Measurements from ENCODE around the gene ULBP1. TPM values are rescaled to one million over a fixed set of nuclear protein-coding genes. Genes with fewer than 3 reads are reported as not detected.
A peak's percentile ranks its signal among the peaks of the same experiment; 100 is the strongest.
"Not testable (repeated sequence)": the region's sequence is repeated elsewhere in the genome, so short reads cannot be mapped to it uniquely, and the experiment has no call there.

Gene ULBP1
- total RNA-seq, 1 experiment from 2014 or later, result 0.28 TPM

- Histone ChIP-seq H3K4me3 (ENCODE audit: insufficient read depth, low read depth, low read length) (no peak overlapping the region), H3K36me3 (replicated peaks; ENCODE audit: control insufficient read depth, insufficient read depth, low read length) (no peaks in the 10 kb centered on the region), H3K27me3 (ENCODE audit: control insufficient read depth, insufficient read depth, low read length) (peaks cover 64% of the 10 kb centered on the region)
- DNase-seq, result no peak
Observed at GRCh38 chr6:150008588-150008987, 44.8 kb downstream of the ULBP1 start.

GRCh38 chr6:150012846-150013784 is 49.4 kb downstream of the ULBP1 start:
- H3K4me3 ChIP-seq (ENCODE audit: insufficient read depth, low read depth, low read length); H3K36me3 ChIP-seq (replicated peaks; ENCODE audit: control insufficient read depth, insufficient read depth, low read length); DNase-seq: not testable (repeated sequence)
- H3K27me3 ChIP-seq (ENCODE audit: control insufficient read depth, insufficient read depth, low read length), result peaks cover 72% of the 10 kb centered on the region

- peaks cover 69% of the 10 kb centered on the region for H3K27me3 ChIP-seq (ENCODE audit: control insufficient read depth, insufficient read depth, low read length)
- DNase-seq; H3K4me3 ChIP-seq (ENCODE audit: insufficient read depth, low read depth, low read length); H3K36me3 ChIP-seq (replicated peaks; ENCODE audit: control insufficient read depth, insufficient read depth, low read length): not testable (repeated sequence)
Observed at GRCh38 chr6:150013785-150014622, 50.3 kb downstream of the ULBP1 start.

- H3K36me3 ChIP-seq (replicated peaks; ENCODE audit: control insufficient read depth, insufficient read depth, low read length); DNase-seq; H3K4me3 ChIP-seq (ENCODE audit: insufficient read depth, low read depth, low read length): not testable (repeated sequence)
- H3K27me3 ChIP-seq (ENCODE audit: control insufficient read depth, insufficient read depth, low read length), result peaks cover 70% of the 10 kb centered on the region
Observed at GRCh38 chr6:150014623-150015280, 51.0 kb downstream of the ULBP1 start.

GRCh38 chr6:150015281-150016001 is 51.7 kb downstream of the ULBP1 start:
- peaks cover 63% of the 10 kb centered on the region for H3K27me3 ChIP-seq (ENCODE audit: control insufficient read depth, insufficient read depth, low read length)
- H3K4me3 ChIP-seq (ENCODE audit: insufficient read depth, low read depth, low read length); DNase-seq: not testable (repeated sequence)

GRCh38 chr6:150016324-150017185 is 52.8 kb downstream of the ULBP1 start:
- Histone ChIP-seq H3K27me3 (ENCODE audit: control insufficient read depth, insufficient read depth, low read length) (peaks cover 55% of the 10 kb centered on the region), H3K4me3 (ENCODE audit: insufficient read depth, low read depth, low read length) (no peak overlapping the region), H3K36me3 (replicated peaks; ENCODE audit: control insufficient read depth, insufficient read depth, low read length) (no peaks in the 10 kb centered on the region)
- peak; percentile 78 for DNase-seq

More at GRCh38 chr6:150015281-150016001, 51.7 kb downstream of the ULBP1 start:
- H3K36me3 ChIP-seq (replicated peaks; ENCODE audit: control insufficient read depth, insufficient read depth, low read length), result not testable (repeated sequence)

GRCh38 chr6:150017186-150017521 is 53.4 kb downstream of the ULBP1 start:
- not testable (repeated sequence) for DNase-seq; H3K4me3 ChIP-seq (ENCODE audit: insufficient read depth, low read depth, low read length); H3K36me3 ChIP-seq (replicated peaks; ENCODE audit: control insufficient read depth, insufficient read depth, low read length)
- peaks cover 49% of the 10 kb centered on the region for H3K27me3 ChIP-seq (ENCODE audit: control insufficient read depth, insufficient read depth, low read length)

GRCh38 chr6:150018846-150019580 is 55.3 kb downstream of the ULBP1 start:
- H3K4me3 ChIP-seq (ENCODE audit: insufficient read depth, low read depth, low read length), result no peak overlapping the region
- H3K27me3 ChIP-seq (ENCODE audit: control insufficient read depth, insufficient read depth, low read length), result peaks cover 34% of the 10 kb centered on the region
- H3K36me3 ChIP-seq (replicated peaks; ENCODE audit: control insufficient read depth, insufficient read depth, low read length), result no peaks in the 10 kb centered on the region
- no peak for DNase-seq

- peaks cover 20% of the 10 kb centered on the region for H3K27me3 ChIP-seq (ENCODE audit: control insufficient read depth, insufficient read depth, low read length)
- DNase-seq; H3K4me3 ChIP-seq (ENCODE audit: insufficient read depth, low read depth, low read length): not testable (repeated sequence)
Observed at GRCh38 chr6:150021870-150022269, 58.1 kb downstream of the ULBP1 start.

More at GRCh38 chr6:150021870-150022269, 58.1 kb downstream of the ULBP1 start:
- H3K36me3 ChIP-seq (replicated peaks; ENCODE audit: control insufficient read depth, insufficient read depth, low read length), result not testable (repeated sequence)

Other genes starting within 250 kb of the ULBP1 start
- gene LATS1, start 245.8 kb upstream of the ULBP1 start, total RNA-seq (2014; rRNA removed; shearing (Covaris generic)), result 13.5 and 15.2 TPM in 2 replicates
- gene NUP43, start 217.4 kb upstream of the ULBP1 start, total RNA-seq (2014; rRNA removed; shearing (Covaris generic)), result 64.0 and 70.1 TPM in 2 replicates
- gene PCMT1, start 214.2 kb upstream of the ULBP1 start, total RNA-seq (2014; rRNA removed; shearing (Covaris generic)), result 104 and 118 TPM in 2 replicates
- 13.2 and 17.6 TPM in 2 replicates for gene LRP11, start 99.6 kb upstream of the ULBP1 start, total RNA-seq (2014; rRNA removed; shearing (Covaris generic))
- gene RAET1E, start 65.8 kb upstream of the ULBP1 start, total RNA-seq (2014; rRNA removed; shearing (Covaris generic)), result not detected in 2 replicates
- gene RAET1G, start 40.8 kb upstream of the ULBP1 start, total RNA-seq (2014; rRNA removed; shearing (Covaris generic)), result not detected in 2 replicates
- not detected in 2 replicates for gene ULBP2, start 21.9 kb upstream of the ULBP1 start, total RNA-seq (2014; rRNA removed; shearing (Covaris generic))
- gene RAET1L, start 61.6 kb downstream of the ULBP1 start, total RNA-seq (2014; rRNA removed; shearing (Covaris generic)), result not detected in 2 replicates
- 1.9 and 2.1 TPM in 2 replicates for gene ULBP3, start 105.2 kb downstream of the ULBP1 start, total RNA-seq (2014; rRNA removed; shearing (Covaris generic))
- gene PPP1R14C, start 179.1 kb downstream of the ULBP1 start, total RNA-seq (2014; rRNA removed; shearing (Covaris generic)), result 0.04 and 0.10 TPM in 2 replicates

Data from H7 (cell line).